Hepatocyte (in vitro differentiated cells): ENCODE measurements around the gene CBX1. TPM values are rescaled to one million over a fixed set of nuclear protein-coding genes. Genes with fewer than 3 reads are reported as not detected.

Experiments used
- DNase-seq: peaks from one replicate; pipeline ENCODE4 v3.0.0-alpha.2; 2016; ENCODE audit warnings: low spot score
- H2AFZ ChIP-seq: fragments of 200-600 bp; sonication (generic); 2 replicates; pipeline ENCODE4 v1.6.0; 2016; ENCODE audit warnings: antibody characterized with exemption, mild to moderate bottlenecking
- H3K27ac ChIP-seq: fragments of 200-600 bp; sonication (generic); 2 replicates; pipeline ENCODE4 v1.5.1; 2016; ENCODE audit warnings: mild to moderate bottlenecking
- H3K27me3 ChIP-seq: fragments of 200-600 bp; sonication (generic); 2 replicates; pipeline ENCODE4 v1.6.1; 2016
- H3K36me3 ChIP-seq: fragments of 200-600 bp; sonication (generic); replicated peaks from 2 replicates; pipeline ENCODE4 v1.5.1; 2016; ENCODE audit warnings: low read depth; ENCODE audit not compliant: insufficient read depth
- H3K4me1 ChIP-seq: fragments of 200-600 bp; sonication (generic); 2 replicates; pipeline ENCODE4 v1.5.1; 2016; ENCODE audit warnings: mild to moderate bottlenecking, moderate library complexity; ENCODE audit not compliant: insufficient read depth
- H3K4me2 ChIP-seq: fragments of 200-600 bp; sonication (generic); 2 replicates; pipeline ENCODE4 v1.6.0; 2016
- H3K4me3 ChIP-seq: fragments of 200-600 bp; sonication (generic); 2 replicates; pipeline ENCODE4 v1.5.1; 2016; ENCODE audit warnings: mild to moderate bottlenecking
- H3K79me2 ChIP-seq: fragments of 200-600 bp; sonication (generic); 2 replicates; pipeline ENCODE4 v1.6.0; 2017; ENCODE audit warnings: mild to moderate bottlenecking
- H3K9me2 ChIP-seq: fragments of 200-600 bp; sonication (generic); replicated peaks from 2 replicates; pipeline ENCODE4 v1.6.0; 2017; ENCODE audit warnings: mild to moderate bottlenecking; ENCODE audit not compliant: insufficient read depth
- H3K9me3 ChIP-seq: fragments of 200-600 bp; sonication (generic); 2 replicates; pipeline ENCODE4 v1.5.1; 2016; ENCODE audit warnings: low read depth, mild to moderate bottlenecking
- H4K20me1 ChIP-seq: fragments of 200-600 bp; sonication (generic); 2 replicates; pipeline ENCODE4 v1.6.0; 2016; ENCODE audit warnings: mild to moderate bottlenecking; ENCODE audit not compliant: insufficient read depth, poor library complexity, severe bottlenecking
- CTCF ChIP-seq: fragments of 200-600 bp; sonication (generic); IDR thresholded peaks from 2 replicates; pipeline ENCODE4 v1.5.1; 2016; ENCODE audit warnings: antibody characterized with exemption, mild to moderate bottlenecking; ENCODE audit not compliant: poor library complexity
- EZH2 ChIP-seq: fragments of 200-600 bp; sonication (generic); IDR thresholded peaks from 2 replicates; pipeline ENCODE4 v1.6.1; 2016; ENCODE audit warnings: antibody characterized with exemption, mild to moderate bottlenecking, borderline replicate concordance
- EZH2phosphoT487 ChIP-seq: fragments of 200-600 bp; sonication (generic); IDR thresholded peaks from one replicate; pipeline ENCODE4 v1.6.1; 2018; ENCODE audit warnings: antibody characterized with exemption, mild to moderate bottlenecking, low read depth, moderate library complexity; ENCODE audit not compliant: unreplicated experiment, severe bottlenecking
- WGBS: methylation state at CpG from one replicate; pipeline ENCODE4 v1.1.6; 2016; ENCODE audit warnings: low lambda C conversion rate; ENCODE audit errors: missing lambda C conversion rate; 5-methylcytosine and 5-hydroxymethylcytosine counted together
- polyA plus RNA-seq: library from polyadenylated mRNA; unstranded; fragments of >200 nt; fragmentation: Nextera tagmentation; extraction: Ambion mirVana; gene quantifications from 2 replicates; pipeline ENCODE4 v1.2.1, GENCODE V29; 2016
- total RNA-seq: library from RNA; depleted of rRNA; stranded (reverse); fragments of >200 nt; gene quantifications from 2 replicates; pipeline ENCODE4 v1.2.3, GENCODE V29; 2014

CBX1 gene
- total and polyA plus RNA-seq, 2 experiments from 2014 or later, result 20.7 to 49.0 TPM

GRCh38 chr17:48055531-48056245 lies 45.6 kb downstream of the CBX1 start:
- DNase-seq, result peak; percentile 48
- 88% methylated on average over 5 of the region's 5 CpGs for WGBS
- Histone ChIP-seq H3K36me3 (no peaks in the 10 kb centered on the region), H3K27ac (peak overlapping the region; percentile 48), H3K4me1 (peaks cover 46% of the 10 kb centered on the region), H3K9me3 (no peaks in the 10 kb centered on the region), H3K4me3 (no peak overlapping the region), H3K9me2 (no peaks in the 10 kb centered on the region), H4K20me1 (peaks cover 45% of the 10 kb centered on the region), H3K27me3 (no peaks in the 10 kb centered on the region), H3K79me2 (peaks cover 62% of the 10 kb centered on the region), H2AFZ (no peak overlapping the region), H3K4me2 (peak overlapping the region; percentile 80)
- TF ChIP-seq CTCF (no peak), EZH2 (no peak), EZH2phosphoT487 (no peak)

- Histone ChIP-seq H3K27ac (peak overlapping the region; percentile 87), H3K36me3 (no peaks in the 10 kb centered on the region)
Observed at GRCh38 chr17:48054238-48055185, 46.8 kb downstream of the CBX1 start.

GRCh38 chr17:48053758-48054237 lies 47.5 kb downstream of the CBX1 start:
- H3K27me3 ChIP-seq, result no peaks in the 10 kb centered on the region
- no peaks in the 10 kb centered on the region for H3K36me3 ChIP-seq
- no peak overlapping the region for H2AFZ ChIP-seq
- H4K20me1 ChIP-seq, result peaks cover 49% of the 10 kb centered on the region
- no peak overlapping the region for H3K4me3 ChIP-seq
- H3K4me2 ChIP-seq, result peak overlapping the region; percentile 80
- H3K9me2 ChIP-seq, result no peaks in the 10 kb centered on the region
- WGBS, result 49% methylated on average over 6 of the region's 6 CpGs
- peaks cover 76% of the 10 kb centered on the region for H3K79me2 ChIP-seq
- H3K4me1 ChIP-seq, result peaks cover 58% of the 10 kb centered on the region
- no peaks in the 10 kb centered on the region for H3K9me3 ChIP-seq
- peak overlapping the region; percentile 87 for H3K27ac ChIP-seq
- no peak for DNase-seq
- TF ChIP-seq EZH2phosphoT487 (no peak), CTCF (no peak), EZH2 (no peak)

More at GRCh38 chr17:48054238-48055185, 46.8 kb downstream of the CBX1 start:
- 39% methylated on average over 27 of the region's 34 CpGs for WGBS
- DNase-seq, result peak; percentile 89
- peaks cover 57% of the 10 kb centered on the region for H3K4me1 ChIP-seq
- TF ChIP-seq CTCF, result no peak
- no peak for TF ChIP-seq EZH2phosphoT487
- no peak for TF ChIP-seq EZH2
- peaks cover 49% of the 10 kb centered on the region for H4K20me1 ChIP-seq
- H3K79me2 ChIP-seq, result peaks cover 68% of the 10 kb centered on the region
- no peaks in the 10 kb centered on the region for H3K27me3 ChIP-seq
- H3K9me3 ChIP-seq, result no peaks in the 10 kb centered on the region
- no peak overlapping the region for H3K4me3 ChIP-seq
- H3K4me2 ChIP-seq, result peak overlapping the region; percentile 80
- H2AFZ ChIP-seq, result no peak overlapping the region
- no peaks in the 10 kb centered on the region for H3K9me2 ChIP-seq
